Retinal pigment epithelial cell (primary cell): Measurements from ENCODE around the gene SDK1.

ENCODE experiments used
- DNase-seq: peaks from one replicate; pipeline ENCODE4 v3.0.0-alpha.2; 2010; ENCODE audit warnings: low read depth
- H3K4me3 ChIP-seq: 2 replicates; pipeline ENCODE4 v1.5.1; 2011; ENCODE audit warnings: mild to moderate bottlenecking, low read length, control low read depth, moderate library complexity
- TF ChIP-seq, protein P1 (sequence below): conservative IDR thresholded peaks from 2 replicates; pipeline ENCODE4 v1.5.1; 2011; ENCODE audit warnings: low read depth, low read length, control low read depth, inconsistent platforms

Gene SDK1

GRCh38 chr7:3537210-3537875 is 236.3 kb downstream of the SDK1 start:
- TF ChIP-seq, protein P1, sequence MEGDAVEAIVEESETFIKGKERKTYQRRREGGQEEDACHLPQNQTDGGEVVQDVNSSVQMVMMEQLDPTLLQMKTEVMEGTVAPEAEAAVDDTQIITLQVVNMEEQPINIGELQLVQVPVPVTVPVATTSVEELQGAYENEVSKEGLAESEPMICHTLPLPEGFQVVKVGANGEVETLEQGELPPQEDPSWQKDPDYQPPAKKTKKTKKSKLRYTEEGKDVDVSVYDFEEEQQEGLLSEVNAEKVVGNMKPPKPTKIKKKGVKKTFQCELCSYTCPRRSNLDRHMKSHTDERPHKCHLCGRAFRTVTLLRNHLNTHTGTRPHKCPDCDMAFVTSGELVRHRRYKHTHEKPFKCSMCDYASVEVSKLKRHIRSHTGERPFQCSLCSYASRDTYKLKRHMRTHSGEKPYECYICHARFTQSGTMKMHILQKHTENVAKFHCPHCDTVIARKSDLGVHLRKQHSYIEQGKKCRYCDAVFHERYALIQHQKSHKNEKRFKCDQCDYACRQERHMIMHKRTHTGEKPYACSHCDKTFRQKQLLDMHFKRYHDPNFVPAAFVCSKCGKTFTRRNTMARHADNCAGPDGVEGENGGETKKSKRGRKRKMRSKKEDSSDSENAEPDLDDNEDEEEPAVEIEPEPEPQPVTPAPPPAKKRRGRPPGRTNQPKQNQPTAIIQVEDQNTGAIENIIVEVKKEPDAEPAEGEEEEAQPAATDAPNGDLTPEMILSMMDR = no peak
- no peak overlapping the region for H3K4me3 ChIP-seq
- DNase-seq = no peak

DNA sequence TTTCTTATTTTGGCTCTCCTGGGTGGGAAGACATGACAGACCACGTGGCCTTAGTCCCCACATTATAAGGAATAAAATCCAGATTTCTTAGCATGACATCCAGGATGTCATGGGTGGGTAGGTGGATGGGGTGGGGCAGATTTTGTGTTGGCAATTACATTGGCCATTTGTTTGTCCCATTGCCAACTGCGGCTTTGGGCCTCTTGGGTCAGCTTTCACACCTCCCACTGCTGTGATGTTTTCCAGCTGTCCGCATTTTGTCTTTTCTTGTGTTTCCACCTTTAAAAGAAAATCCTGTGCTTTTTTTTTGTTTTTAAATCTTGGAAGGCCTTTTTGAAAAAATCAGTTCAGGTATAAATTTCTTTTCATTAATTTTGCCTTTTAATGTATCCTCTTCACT is 237.0 kb downstream of the SDK1 start:
- no peak overlapping the region for H3K4me3 ChIP-seq
- DNase-seq = no peak
- TF ChIP-seq, protein P1 = no peak

DNA sequence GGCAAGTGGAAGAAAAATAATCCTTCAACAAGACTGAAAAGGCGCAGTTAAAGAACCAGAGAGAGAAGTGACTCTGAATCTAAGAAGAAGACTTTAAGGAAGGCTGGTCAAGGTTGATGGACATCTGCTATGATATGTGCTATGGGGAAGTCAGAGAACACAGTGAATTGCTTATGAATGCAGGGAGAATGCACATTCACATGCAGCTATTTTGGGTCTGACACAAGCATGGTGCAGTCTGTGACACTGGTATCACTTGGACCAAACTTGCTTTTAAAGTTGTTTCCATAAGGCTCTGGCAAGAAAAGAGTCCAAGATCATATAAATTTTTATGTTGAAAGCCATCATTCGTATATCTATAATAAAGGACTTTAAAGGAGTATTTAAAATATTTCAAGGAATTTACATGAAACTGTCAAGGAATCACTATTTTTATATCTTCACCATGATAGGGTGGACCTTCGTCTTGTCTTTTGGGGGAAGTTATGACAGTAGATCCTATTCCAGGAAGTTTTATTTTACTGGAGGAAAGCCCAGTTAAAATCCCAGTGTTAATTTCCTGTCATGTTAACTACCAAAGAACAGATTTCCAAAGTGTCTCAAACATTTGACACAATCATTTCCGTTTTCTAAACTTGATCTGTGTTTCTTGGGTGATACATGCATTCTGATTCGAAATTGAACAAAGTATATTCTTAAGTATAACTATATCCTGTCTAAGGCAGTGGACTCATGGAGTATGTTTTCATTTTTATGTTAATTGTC is 239.6 kb downstream of the SDK1 start:
- no peak for DNase-seq
- no peak overlapping the region for H3K4me3 ChIP-seq
- TF ChIP-seq, protein P1 = no peak

DNA sequence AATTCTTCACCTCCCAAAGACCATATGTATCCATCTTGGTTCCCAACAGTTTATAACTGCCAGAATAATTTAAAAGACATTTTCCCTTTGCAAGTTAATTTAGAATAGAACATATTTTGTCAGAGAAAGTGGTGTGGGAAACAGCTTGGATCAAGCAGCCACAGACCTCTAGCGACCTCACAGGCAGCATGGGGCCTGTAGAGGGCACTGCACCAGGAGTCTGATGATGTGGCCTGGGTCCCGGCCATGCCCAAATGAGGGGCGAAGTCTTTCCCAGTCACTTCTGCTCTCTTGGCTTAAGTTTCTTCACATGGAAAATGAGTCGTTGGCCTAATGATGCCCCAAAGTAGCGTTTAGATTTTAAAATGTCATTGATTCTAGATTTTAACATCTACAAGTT is 243.2 kb downstream of the SDK1 start:
- H3K4me3 ChIP-seq = no peak overlapping the region
- TF ChIP-seq, protein P1 = peak; percentile 26

DNA sequence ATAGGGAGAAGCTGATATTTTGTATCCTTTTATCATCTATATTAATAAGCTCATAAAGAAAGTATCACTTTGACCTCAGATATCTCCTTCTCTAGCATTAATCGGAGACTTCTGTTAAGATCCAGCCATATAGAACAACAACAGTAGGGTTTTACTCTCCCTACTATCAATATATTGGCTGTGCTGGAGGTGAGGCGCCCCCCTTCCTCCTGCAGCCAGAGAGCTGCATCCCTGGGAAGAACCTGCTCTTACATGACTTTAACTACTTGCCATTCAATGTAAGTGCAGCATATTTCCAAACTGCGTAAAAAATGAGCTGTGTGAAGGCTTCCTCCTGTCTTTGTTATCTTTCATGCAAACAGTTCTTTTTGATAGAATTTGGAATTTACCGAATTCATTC is 247.8 kb downstream of the SDK1 start:
- TF ChIP-seq, protein P1 = no peak
- no peak overlapping the region for H3K4me3 ChIP-seq
- DNase-seq = no peak

More for the DNA sequence above, 243.2 kb downstream of the SDK1 start:
- DNase-seq = no peak

GRCh38 chr7:3549601-3550000 is 248.5 kb downstream of the SDK1 start:
- H3K4me3 ChIP-seq = no peak overlapping the region
- no peak for DNase-seq
- TF ChIP-seq, protein P1 = no peak

GRCh38 chr7:3551536-3551935 is 250.5 kb downstream of the SDK1 start:
- DNase-seq = no peak
- no peak overlapping the region for H3K4me3 ChIP-seq
- TF ChIP-seq, protein P1 = no peak
